Measurements from ENCODE around the gene TERC.

TERC gene

DNA sequence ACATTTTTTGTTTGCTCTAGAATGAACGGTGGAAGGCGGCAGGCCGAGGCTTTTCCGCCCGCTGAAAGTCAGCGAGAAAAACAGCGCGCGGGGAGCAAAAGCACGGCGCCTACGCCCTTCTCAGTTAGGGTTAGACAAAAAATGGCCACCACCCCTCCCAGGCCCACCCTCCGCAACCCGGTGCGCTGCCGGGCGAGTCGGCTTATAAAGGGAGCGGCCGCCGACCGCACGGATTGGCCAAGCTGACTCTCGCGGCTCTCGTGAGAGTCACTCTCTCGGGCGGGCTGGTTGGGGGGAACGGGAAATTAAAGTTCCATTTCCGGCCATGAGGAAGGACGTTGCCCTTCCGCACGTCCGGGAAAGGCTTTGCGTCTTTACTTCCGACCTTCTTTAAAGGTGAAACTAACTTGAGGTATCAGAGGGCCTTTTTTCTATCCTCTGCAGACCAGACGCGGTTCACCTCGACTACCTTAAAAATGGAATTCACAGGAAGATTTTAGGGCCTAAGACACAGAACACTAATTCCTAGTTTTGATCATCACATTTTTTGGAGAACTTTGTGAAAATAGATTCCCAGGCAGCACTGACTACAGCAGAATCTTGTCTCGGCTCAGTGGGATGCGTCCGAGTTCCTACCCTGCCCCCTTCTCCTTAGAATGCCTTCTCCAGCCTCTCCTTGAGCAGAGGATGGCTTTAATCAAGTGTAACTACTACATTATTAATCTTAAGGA, at the start of gene TERC:
Gene TERC (minus strand): TSS at position 179 of the 731 bp plus-strand sequence.
- in situ Hi-C loops (cut with MboI; ENCODE audit: low pct_unique_long_range_greater_than_20kb, low sequenced_read_pairs, unreplicated experiment): no loop called here
- DNase-seq (ENCODE audit: low spot score): peak; percentile 85
- TF ChIP-seq, protein P1, sequence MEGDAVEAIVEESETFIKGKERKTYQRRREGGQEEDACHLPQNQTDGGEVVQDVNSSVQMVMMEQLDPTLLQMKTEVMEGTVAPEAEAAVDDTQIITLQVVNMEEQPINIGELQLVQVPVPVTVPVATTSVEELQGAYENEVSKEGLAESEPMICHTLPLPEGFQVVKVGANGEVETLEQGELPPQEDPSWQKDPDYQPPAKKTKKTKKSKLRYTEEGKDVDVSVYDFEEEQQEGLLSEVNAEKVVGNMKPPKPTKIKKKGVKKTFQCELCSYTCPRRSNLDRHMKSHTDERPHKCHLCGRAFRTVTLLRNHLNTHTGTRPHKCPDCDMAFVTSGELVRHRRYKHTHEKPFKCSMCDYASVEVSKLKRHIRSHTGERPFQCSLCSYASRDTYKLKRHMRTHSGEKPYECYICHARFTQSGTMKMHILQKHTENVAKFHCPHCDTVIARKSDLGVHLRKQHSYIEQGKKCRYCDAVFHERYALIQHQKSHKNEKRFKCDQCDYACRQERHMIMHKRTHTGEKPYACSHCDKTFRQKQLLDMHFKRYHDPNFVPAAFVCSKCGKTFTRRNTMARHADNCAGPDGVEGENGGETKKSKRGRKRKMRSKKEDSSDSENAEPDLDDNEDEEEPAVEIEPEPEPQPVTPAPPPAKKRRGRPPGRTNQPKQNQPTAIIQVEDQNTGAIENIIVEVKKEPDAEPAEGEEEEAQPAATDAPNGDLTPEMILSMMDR (IDR thresholded peaks at IDR 0.05; ENCODE audit: extremely low read depth, insufficient read depth, missing control alignments): no peak

DNA sequence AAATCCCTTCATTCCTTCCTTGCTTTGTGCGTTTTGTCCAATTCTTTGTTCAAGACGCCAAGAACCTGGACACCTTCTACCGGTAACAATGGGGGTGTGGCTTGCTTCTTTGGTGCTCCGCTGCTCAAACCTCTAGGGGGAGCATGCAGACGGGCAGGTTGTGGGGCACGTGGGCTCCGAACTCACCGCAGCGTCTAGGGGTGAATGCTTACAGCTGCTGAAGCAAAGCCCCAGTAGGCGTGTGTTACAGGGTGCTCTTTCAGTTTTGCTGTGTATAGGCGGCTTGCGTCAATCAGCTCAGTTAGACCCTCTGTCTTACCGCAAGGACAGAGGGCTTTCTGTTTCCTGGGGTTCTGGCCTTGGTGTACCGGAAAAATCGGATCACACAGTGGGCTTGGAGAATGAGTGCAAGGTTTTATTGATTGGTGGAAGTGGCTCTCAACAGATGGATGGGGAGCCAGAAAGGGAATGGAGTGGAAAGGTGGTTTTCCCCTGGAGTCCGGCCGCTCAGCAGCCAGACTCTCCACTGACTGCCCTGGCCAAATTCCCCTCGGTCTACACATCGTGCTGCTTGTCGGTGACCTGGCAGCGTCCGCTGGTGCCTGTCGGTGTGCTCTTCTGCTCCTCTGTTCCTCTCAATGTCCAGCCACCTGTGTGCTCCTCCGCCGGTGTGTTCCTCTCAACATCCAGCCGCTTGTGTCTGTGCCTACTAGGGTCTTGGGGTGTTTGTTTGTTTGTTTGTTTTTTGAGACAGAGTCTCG, 49.1 kb upstream of the TERC start:
- TF ChIP-seq, protein P1 (IDR thresholded peaks at IDR 0.05; ENCODE audit: extremely low read depth, insufficient read depth, missing control alignments): peak; percentile 78
- in situ Hi-C loops (cut with MboI; ENCODE audit: low pct_unique_long_range_greater_than_20kb, low sequenced_read_pairs, unreplicated experiment): no loop called here
- DNase-seq (ENCODE audit: low spot score): peak; percentile 76

DNA sequence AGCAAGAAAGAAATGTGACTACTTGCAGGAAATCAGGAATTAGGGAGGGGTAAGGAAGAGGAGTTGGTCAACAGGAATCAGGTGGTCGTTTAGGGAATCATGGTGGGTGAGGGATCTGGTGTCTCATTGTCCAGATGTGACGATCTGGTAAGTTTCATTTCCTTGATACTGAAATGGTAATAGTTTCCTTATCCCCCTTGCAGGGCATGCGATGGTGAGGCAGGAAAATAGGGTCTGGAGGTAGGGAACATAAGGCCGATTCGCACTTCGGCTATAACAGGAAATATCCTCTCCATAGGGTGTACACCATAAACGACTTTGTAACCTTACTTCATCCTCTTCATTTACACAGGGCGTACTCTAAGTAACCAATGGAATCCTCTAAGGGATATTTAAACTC, 48.4 kb upstream of the TERC start:
- DNase-seq (ENCODE audit: low spot score): no peak
- TF ChIP-seq, protein P1 (IDR thresholded peaks at IDR 0.05; ENCODE audit: extremely low read depth, insufficient read depth, missing control alignments): no peak
- in situ Hi-C loops (cut with MboI; ENCODE audit: low pct_unique_long_range_greater_than_20kb, low sequenced_read_pairs, unreplicated experiment): no loop called here

DNA sequence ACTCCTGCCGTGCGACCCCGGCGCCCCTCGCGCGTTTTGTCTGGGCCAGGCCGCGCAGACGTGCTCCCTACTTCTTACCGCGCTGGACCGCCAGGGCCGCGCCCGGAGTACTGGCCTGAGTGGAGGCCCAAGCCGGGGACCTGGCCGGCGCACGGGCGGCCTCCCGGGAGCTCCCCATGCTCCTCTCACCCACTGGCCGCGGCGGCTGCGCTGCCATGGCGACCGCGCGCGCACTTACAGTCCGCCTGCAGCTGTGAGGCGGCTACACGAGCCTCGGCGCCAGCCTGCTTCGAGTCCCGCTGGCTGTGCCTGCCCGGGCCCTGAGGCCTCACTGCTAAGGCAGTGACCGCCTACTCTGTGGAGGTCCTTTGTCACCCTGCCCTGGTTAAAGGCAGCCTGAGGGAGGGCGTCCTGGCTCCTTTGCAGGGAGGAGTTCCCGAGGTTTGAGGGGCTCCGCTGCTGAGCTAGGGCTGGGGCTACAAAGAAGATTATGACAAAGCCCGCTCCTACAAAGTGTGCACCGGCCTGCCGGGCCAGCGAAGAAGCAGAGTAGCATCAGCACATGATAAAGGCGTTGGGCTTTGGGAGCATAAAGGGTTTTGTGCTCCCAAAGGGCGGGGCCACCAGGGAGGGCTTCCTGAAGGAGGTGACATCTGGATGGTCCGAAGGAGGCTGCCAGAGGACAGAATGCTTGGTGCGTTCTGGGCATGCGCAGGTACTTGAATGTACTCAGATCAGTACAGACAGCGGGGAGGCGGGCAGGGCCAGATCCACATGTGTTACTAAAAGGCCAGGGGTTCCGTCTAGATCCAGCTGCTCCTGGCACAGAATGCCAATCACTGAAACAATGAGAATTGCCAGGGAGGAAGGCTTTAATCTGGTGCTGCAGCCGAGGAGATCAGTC, 47.7 kb upstream of the TERC start, which contains the start of the genes LRRC34 and LRRIQ4:
Gene LRRC34 (minus strand): TSS at position 573 of the 904 bp plus-strand sequence. CDS start 356 bp downstream, at position 217.
Gene LRRIQ4 (plus strand): TSS at position 539 of the 904 bp plus-strand sequence. CDS start 9,052 bp downstream, outside the sequence.
- peak; percentile 83 for DNase-seq (ENCODE audit: low spot score)
- in situ Hi-C loops (cut with MboI; ENCODE audit: low pct_unique_long_range_greater_than_20kb, low sequenced_read_pairs, unreplicated experiment): no loop called here
- TF ChIP-seq, protein P1 (IDR thresholded peaks at IDR 0.05; ENCODE audit: extremely low read depth, insufficient read depth, missing control alignments): no peak

DNA sequence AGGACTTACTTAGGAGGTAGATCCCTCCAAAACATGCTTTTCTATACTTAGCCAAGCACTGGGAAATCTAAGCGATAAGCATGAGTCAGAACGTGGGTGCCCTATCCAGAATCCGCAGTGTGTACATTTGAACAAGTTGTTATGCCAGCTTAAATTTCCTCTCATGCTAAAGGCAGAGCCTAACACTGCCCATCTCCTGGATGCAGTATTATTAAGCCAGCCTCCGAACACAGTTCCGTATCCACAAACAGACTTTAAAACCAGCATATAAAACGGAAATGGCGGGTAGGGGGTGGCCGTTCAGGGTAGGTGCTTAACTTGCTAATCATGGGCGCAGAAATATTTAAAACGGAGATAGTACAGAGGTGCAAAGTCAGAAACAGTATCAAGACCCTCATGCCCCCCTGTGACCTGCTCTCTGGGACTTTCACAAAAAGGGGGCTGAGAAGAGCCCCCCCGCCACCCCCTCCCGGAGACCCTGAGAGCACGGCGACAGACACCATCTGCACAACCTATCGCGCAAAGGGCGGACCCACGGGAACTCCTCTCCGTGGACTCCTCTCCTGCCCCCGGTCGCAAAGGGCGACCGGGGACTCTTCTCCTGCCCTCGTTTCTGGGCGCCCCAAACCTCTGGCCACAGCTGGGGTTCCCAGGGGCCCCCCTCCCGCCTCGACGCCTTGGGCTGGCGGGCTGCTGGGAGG, 46.9 kb upstream of the TERC start:
- DNase-seq (ENCODE audit: low spot score): no peak
- TF ChIP-seq, protein P1 (IDR thresholded peaks at IDR 0.05; ENCODE audit: extremely low read depth, insufficient read depth, missing control alignments): no peak
- in situ Hi-C loops (cut with MboI; ENCODE audit: low pct_unique_long_range_greater_than_20kb, low sequenced_read_pairs, unreplicated experiment): no loop called here

Measured in GM13977 (cell line).